HG03571 (cell line): ENCODE results near the gene C14orf119.

Source experiments
- ATAC-seq: cut with Tn5 transposase; IDR thresholded peaks from one replicate; pipeline ENCODE4 v1.9.1; 2021; ENCODE audit not compliant: unreplicated experiment

C14orf119 gene

GRCh38 chr14:23146351-23146910 is 51.1 kb downstream of the C14orf119 start:
- ATAC-seq, result no peak

GRCh38 chr14:23146980-23147379 is 51.7 kb downstream of the C14orf119 start:
- ATAC-seq, result no peak

- ATAC-seq, result no peak
These were observed 52.4 kb downstream of the C14orf119 start for GRCh38 chr14:23147676-23148075.

- no peak for ATAC-seq
These were observed 53.4 kb downstream of the C14orf119 start for GRCh38 chr14:23148591-23149249.

- no peak for ATAC-seq
These were observed 54.4 kb downstream of the C14orf119 start for GRCh38 chr14:23149745-23150144.
